OCI-LY1 (cell line): ENCODE results near the gene HAUS7.

Experiments used
- CTCF ChIP-seq: fragments of 200-600 bp; sonication (generic), shearing (Covaris generic); IDR thresholded peaks from 2 replicates; pipeline ENCODE4 v1.5.1; 2017; ENCODE audit warnings: mild to moderate bottlenecking, antibody characterized with exemption, low read length, moderate library complexity, mixed read lengths
- EZH2 ChIP-seq: fragments of 200-600 bp; sonication (generic), shearing (Covaris generic); IDR thresholded peaks from 2 replicates; pipeline ENCODE4 v1.8.0; 2017; ENCODE audit warnings: borderline replicate concordance, mixed run types, mild to moderate bottlenecking, antibody characterized with exemption, low read length, moderate library complexity, mixed read lengths

GRCh38 chrX:153400146-153401132, 69.9 kb downstream of the HAUS7 start:
- TF ChIP-seq CTCF: peak; percentile 94
- TF ChIP-seq EZH2: no peak
